ENCODE data around the gene WIPF3.

DNA sequence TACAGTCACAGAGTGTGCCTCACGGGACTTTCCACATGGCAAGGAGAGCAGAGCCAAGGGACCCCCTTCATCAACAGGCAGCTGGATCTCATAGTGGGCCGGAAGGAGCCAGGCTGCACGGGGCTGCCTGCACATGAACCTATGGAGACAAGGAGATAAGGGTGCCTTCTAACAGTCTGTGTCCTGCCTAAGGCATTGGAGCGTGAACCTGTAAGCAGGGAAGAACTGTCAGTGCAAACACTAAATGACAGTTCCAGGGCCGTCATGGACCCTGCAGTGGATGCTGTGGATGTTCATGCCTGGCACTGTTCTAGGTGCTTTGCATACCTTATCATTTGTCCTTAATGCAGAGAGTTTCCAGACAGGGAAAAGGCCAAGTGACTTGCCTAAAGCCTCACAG lies 85.9 kb downstream of the WIPF3 start:
- TF ChIP-seq CTCF (IDR thresholded peaks at IDR 0.05) (no peak), POLR2AphosphoS5 (IDR thresholded peaks at IDR 0.05; ENCODE audit: low read depth, low read length) (no peak), SIN3A (IDR thresholded peaks at IDR 0.05; ENCODE audit: borderline replicate concordance, insufficient read depth, low read depth, low read length) (no peak), REST (IDR thresholded peaks at IDR 0.05; ENCODE audit: insufficient read depth in 1 of 2, low read depth in 2 of 2, low read length in 1 of 2) (no peak), TCF7L2 (IDR thresholded peaks at IDR 0.05; ENCODE audit: low read depth, low read length) (no peak)
